Mucosa of descending colon (tissue), 3 donors: ENCODE data around the gene EEF1B2. TPM values are rescaled to one million over a fixed set of nuclear protein-coding genes. Genes with fewer than 3 reads are reported as not detected.
"Not testable (repeated sequence)": the region's sequence is repeated elsewhere in the genome, so short reads cannot be mapped to it uniquely, and the experiment has no call there.

Experiments
- ATAC-seq: fragments of 200-7000 bp; cut with Tn5 transposase; one replicate; pipeline ENCODE4 v1.9.1; 2020; ENCODE audit warnings: mild to moderate bottlenecking, moderate library complexity
- DNase-seq, 3 donors: peaks; one replicate each; pipeline ENCODE4 v3.0.0-alpha.2; 2020
- H3K36me3 ChIP-seq: fragments of 200-600 bp; one replicate; pipeline ENCODE4 v1.8.0; 2021; ENCODE audit warnings: low read depth, mild to moderate bottlenecking
- H3K4me1 ChIP-seq: fragments of 200-600 bp; one replicate; pipeline ENCODE4 v1.8.0; 2021; ENCODE audit warnings: low read depth, mild to moderate bottlenecking
- H3K4me3 ChIP-seq: fragments of 200-600 bp; one replicate; pipeline ENCODE4 v1.8.0; 2021; ENCODE audit warnings: mild to moderate bottlenecking
- H3K9me3 ChIP-seq: fragments of 200-600 bp; one replicate; pipeline ENCODE4 v1.8.0; 2021; ENCODE audit warnings: mild to moderate bottlenecking
- intact Hi-C, 2 donors: fragments of 100-400 bp; cut with DNase I in 1 of 2; cut with micrococcal nuclease in 1 of 2; formaldehyde crosslinking; loops; one replicate each; pipeline versions ENCODE4 v1.11.0 to v1.11.1; 2022; cut with DNase I, micrococcal nuclease
- total RNA-seq, 3 donors: library from RNA; stranded (reverse); fragmentation: NEBNext Ultra II Directional in 2 of 3; extraction: Animal tissue kit (Norgen Biotek cat#: 25700) in 2 of 3; gene quantifications; one replicate each; pipeline versions ENCODE4 v1.2.1 to v1.2.4, GENCODE V29; 2021 to 2023
- TF ChIP-seq, protein P1 (sequence below): fragments of 200-600 bp; IDR thresholded peaks from one replicate; pipeline ENCODE4 v1.8.0; 2022; ENCODE audit warnings: antibody characterized with exemption, mild to moderate bottlenecking
- donor health status: DM: no; HTN: no; CAD: no; lungs with moderate emphysema.
- donor health status: DM: no; HTN: no; CAD: no.
- donor health status: DM: no; HTN: yes; CAD: no.

EEF1B2 gene
- total RNA-seq, 3 donors from 2014 or later: 374 to 475 (median 385) TPM

DNA sequence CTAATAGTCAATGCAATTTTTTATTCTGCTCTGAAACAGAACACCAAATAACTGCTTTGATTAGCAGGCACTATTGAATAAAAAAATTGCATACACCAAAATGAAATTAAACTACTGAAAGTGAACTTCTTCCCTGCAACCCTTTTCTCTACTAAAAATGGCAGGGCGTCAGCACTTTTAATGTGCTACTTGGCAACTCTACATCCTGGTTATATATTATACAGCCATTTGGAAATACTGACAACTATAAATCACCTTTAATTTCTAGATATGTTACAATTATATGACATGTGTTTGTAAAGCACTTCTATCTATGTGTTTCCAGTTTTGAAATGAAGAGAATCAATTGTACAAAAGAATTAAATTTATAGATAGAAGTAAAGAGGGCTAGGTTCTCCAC lies 10.4 kb upstream of the EEF1B2 start:
- no peak overlapping the region for H3K4me3 ChIP-seq
- H3K36me3 ChIP-seq: peaks cover 4% of the 10 kb centered on the region
- no peaks in the 10 kb centered on the region for H3K4me1 ChIP-seq
- TF ChIP-seq, protein P1, sequence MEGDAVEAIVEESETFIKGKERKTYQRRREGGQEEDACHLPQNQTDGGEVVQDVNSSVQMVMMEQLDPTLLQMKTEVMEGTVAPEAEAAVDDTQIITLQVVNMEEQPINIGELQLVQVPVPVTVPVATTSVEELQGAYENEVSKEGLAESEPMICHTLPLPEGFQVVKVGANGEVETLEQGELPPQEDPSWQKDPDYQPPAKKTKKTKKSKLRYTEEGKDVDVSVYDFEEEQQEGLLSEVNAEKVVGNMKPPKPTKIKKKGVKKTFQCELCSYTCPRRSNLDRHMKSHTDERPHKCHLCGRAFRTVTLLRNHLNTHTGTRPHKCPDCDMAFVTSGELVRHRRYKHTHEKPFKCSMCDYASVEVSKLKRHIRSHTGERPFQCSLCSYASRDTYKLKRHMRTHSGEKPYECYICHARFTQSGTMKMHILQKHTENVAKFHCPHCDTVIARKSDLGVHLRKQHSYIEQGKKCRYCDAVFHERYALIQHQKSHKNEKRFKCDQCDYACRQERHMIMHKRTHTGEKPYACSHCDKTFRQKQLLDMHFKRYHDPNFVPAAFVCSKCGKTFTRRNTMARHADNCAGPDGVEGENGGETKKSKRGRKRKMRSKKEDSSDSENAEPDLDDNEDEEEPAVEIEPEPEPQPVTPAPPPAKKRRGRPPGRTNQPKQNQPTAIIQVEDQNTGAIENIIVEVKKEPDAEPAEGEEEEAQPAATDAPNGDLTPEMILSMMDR: no peak
- ATAC-seq (peak; percentile 37), DNase-seq (no peak)
- intact Hi-C loops: no loop called here
- no peaks in the 10 kb centered on the region for H3K9me3 ChIP-seq

DNA sequence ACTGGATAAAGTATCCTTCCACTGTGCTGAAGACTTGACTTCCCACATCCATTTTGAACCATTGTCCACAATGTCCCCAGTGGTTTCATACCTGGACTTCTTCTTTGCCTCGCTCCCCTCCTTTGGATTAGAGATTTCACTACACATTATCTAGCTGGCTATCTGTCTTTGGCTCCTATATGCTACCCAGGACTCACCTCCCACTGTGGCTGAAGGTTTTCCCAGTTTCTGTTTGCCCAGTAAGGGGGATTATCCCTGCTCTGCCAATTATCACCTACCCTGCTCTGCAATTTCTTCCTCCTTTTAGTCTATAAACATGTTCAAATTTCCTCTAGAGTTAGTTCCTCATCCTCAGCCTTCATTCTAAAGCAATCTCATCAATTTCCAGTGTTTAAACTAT lies 9.5 kb upstream of the EEF1B2 start:
- Histone ChIP-seq H3K9me3 (no peaks in the 10 kb centered on the region), H3K4me3 (no peak overlapping the region), H3K4me1 (peaks cover 2% of the 10 kb centered on the region), H3K36me3 (peaks cover 4% of the 10 kb centered on the region)
- intact Hi-C loops: no loop called here
- DNase-seq (no peak), ATAC-seq (peak; percentile 22)
- TF ChIP-seq, protein P1: no peak

DNA sequence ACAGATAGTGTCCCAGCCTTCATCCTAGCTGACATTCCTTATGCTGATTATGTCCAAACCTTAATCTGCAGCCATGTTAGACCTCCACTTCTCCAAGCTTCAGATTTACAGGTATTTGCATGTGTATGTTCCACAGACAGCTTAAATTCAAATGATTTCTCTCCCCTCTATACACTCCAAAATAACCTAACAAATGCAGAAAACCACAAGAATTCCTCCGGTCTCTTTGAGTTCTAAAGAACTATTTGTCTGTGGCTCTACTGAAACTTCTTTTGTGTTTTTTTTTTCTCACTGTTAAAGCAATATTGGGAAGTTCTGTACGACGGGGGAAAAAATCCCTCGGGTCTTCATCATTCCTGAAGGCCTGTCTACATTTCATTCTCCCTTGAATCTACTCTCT lies 9.1 kb upstream of the EEF1B2 start:
- intact Hi-C loops: no loop called here
- no peak for ATAC-seq
- peaks cover 6% of the 10 kb centered on the region for H3K4me1 ChIP-seq
- H3K36me3 ChIP-seq: peaks cover 4% of the 10 kb centered on the region
- H3K9me3 ChIP-seq: no peaks in the 10 kb centered on the region
- TF ChIP-seq, protein P1: no peak
- no peak overlapping the region for H3K4me3 ChIP-seq
- DNase-seq: no peak

DNA sequence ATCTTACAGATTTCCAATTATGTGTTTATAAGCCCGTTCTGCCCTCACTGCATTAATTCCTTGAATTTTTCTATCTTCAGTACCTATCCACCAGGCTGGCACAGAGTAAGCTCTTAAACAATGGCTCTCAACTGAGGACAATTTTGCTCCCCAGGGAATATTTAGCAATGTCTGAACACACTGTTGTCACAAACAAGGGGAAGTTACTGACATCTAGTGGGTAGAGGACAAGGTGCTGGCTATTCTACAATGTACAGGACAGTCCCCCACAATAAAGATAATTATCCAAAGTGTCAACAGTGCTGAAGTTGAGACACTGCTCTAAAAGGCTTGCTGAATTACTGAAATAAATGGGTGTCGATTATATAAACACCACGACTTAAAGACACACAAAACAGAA lies 5.5 kb upstream of the EEF1B2 start:
- no peak overlapping the region for H3K4me3 ChIP-seq
- H3K4me1 ChIP-seq: peaks cover 13% of the 10 kb centered on the region
- TF ChIP-seq, protein P1: no peak
- H3K9me3 ChIP-seq: no peaks in the 10 kb centered on the region
- ATAC-seq: peak; percentile 50
- intact Hi-C loops: no loop called here
- DNase-seq: no peak
- H3K36me3 ChIP-seq: no peaks in the 10 kb centered on the region

DNA sequence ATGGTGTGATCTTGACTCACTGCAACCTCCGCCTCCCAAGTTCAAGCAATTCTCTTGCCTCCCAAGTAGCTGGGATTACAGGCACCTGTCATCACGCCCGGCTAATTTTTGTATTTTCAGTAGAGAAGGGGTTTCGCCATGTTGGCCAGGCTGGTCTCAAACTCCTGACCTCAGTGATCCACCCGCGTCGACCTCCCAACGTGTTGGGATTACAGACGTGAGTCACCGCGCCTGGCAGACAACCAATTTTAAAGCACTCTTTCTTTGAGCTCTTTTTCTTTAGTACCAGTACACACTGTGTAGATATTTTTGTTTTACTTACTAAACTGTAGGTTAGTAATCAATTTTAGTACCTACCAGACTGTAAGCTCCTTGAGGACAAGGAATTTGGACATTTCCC lies 2.7 kb upstream of the EEF1B2 start:
- H3K4me3 ChIP-seq, DNase-seq, ATAC-seq, H3K36me3 ChIP-seq, intact Hi-C loops, H3K9me3 ChIP-seq: not testable (repeated sequence)
- peaks cover 22% of the 10 kb centered on the region for H3K4me1 ChIP-seq

DNA sequence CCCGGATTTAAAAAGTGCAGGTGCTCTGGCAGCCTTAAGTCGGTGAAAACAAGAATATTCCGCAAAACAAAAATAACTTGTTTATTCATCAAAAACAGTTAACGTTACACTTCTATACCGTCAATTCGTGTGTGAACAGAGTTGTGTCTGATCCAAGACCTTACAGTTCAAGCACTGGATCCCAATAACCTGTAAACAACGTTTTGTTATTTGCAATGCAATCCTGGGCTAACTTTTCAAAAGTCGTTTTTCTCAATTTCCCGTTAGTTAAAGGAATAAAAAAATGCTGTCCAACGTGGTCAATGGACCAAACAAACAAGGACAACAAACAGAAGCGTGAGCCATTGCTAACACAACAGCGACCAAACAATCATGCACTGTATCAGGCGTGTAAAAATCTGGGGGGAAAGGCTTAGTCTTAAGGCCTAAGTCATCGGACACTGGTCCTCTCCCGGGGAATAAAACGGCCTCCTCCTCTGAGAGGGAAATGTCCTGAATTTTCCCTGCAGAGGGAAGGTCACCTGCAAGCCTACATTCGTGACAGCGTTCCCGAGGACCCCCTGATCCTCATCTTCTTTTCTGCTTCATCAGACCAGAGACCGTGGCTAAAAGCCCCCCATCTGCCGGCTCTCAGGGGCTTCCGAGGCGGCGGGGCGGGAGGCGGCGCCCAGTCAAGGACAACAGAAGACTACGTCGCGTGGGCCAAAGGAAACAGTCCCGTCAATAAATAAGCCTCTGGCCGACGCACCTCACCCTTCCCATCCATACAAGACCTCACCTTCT lies 941 bp upstream of the EEF1B2 start:
- intact Hi-C loops: no loop called here
- TF ChIP-seq, protein P1: no peak

More for the DNA sequence above, 941 bp upstream of the EEF1B2 start:
- Histone ChIP-seq H3K4me3 (peak overlapping the region; percentile 76), H3K4me1 (peaks cover 22% of the 10 kb centered on the region), H3K9me3 (no peaks in the 10 kb centered on the region), H3K36me3 (no peaks in the 10 kb centered on the region)
- ATAC-seq (peak; percentile 18), DNase-seq (no peak)
